WTC11 (cell line): Measurements from ENCODE around the gene SNPH. TPM values are rescaled to one million over a fixed set of nuclear protein-coding genes. Genes with fewer than 3 reads are reported as not detected.

ENCODE experiments used
- ATAC-seq: fragments of 200-7000 bp; cut with Tn5 transposase; 2 replicates; pipeline ENCODE4 v1.10.0; 2021; ENCODE audit warnings: mild to moderate bottlenecking, moderate library complexity
- CTCF ChIA-PET: fragments of 300-600 bp; sonication (Branson Sonifier 250); formaldehyde crosslinking; loops from one replicate; lab custom pipeline; 2021; ENCODE audit warnings: antibody characterized with exemption; lab: Charles Lee
- POLR2A ChIA-PET: fragments of 350-600 bp; sonication (Branson Sonifier 250); formaldehyde crosslinking; loops from one replicate; lab custom pipeline; 2021; ENCODE audit warnings: antibody characterized with exemption; lab: Charles Lee
- DNase-seq: peaks from one replicate; pipeline ENCODE4 v3.0.0; 2021; ENCODE audit warnings: low spot score
- H3K27ac Mint-ChIP-seq: 2 replicates; pipeline ENCODE4 v1.8.0; 2021; ENCODE audit warnings: mixed read lengths
- H3K27me3 Mint-ChIP-seq: 2 replicates; pipeline ENCODE4 v1.8.0; 2021; ENCODE audit warnings: low read depth, mild to moderate bottlenecking, moderate library complexity, mixed read lengths
- H3K36me3 Mint-ChIP-seq: 2 replicates; pipeline ENCODE4 v1.8.0; 2021; ENCODE audit warnings: mixed read lengths
- H3K4me1 Mint-ChIP-seq: 2 replicates; pipeline ENCODE4 v1.8.0; 2022; ENCODE audit warnings: mixed read lengths
- H3K4me3 Mint-ChIP-seq: 2 replicates; pipeline ENCODE4 v1.8.0; 2021; ENCODE audit warnings: mild to moderate bottlenecking, moderate library complexity, mixed read lengths
- H3K9me3 Mint-ChIP-seq: 2 replicates; pipeline ENCODE4 v1.8.0; 2021; ENCODE audit warnings: mixed read lengths
- CDX4 ChIP-seq: fragments of 250-450 bp; sonication (Bioruptor Pico); IDR thresholded peaks from 2 replicates; pipeline ENCODE4 v1.9.0; 2021; ENCODE audit warnings: moderate library complexity, mild to moderate bottlenecking, inconsistent platforms, borderline replicate concordance
- CREB1 ChIP-seq: sonication (generic); formaldehyde crosslinking; IDR thresholded peaks from 2 replicates; pipeline ENCODE4 v1.8.0; 2023; ENCODE audit warnings: mild to moderate bottlenecking, missing genetic modification reagents
- E2F1 ChIP-seq: sonication (generic); formaldehyde crosslinking; IDR thresholded peaks from 2 replicates; pipeline ENCODE4 v1.8.0; 2022; ENCODE audit warnings: mild to moderate bottlenecking, missing genetic modification reagents
- ESRRA ChIP-seq: sonication (generic); formaldehyde crosslinking; IDR thresholded peaks from 2 replicates; pipeline ENCODE4 v1.8.1; 2022; ENCODE audit warnings: mild to moderate bottlenecking, missing genetic modification reagents, borderline replicate concordance
- GABPB1 ChIP-seq: sonication (generic); formaldehyde crosslinking; IDR thresholded peaks from 2 replicates; pipeline ENCODE4 v1.8.1; 2023; ENCODE audit warnings: mild to moderate bottlenecking, missing genetic modification reagents
- IRF1 ChIP-seq: sonication (generic); formaldehyde crosslinking; IDR thresholded peaks from 2 replicates; pipeline ENCODE4 v1.8.0; 2023; ENCODE audit warnings: missing genetic modification reagents
- JUN ChIP-seq: sonication (generic); formaldehyde crosslinking; IDR thresholded peaks from 2 replicates; pipeline ENCODE4 v1.8.0; 2023; ENCODE audit warnings: mild to moderate bottlenecking, missing genetic modification reagents
- MYBL2 ChIP-seq: sonication (generic); formaldehyde crosslinking; IDR thresholded peaks from 2 replicates; pipeline ENCODE4 v1.8.1; 2023; ENCODE audit warnings: mild to moderate bottlenecking, moderate library complexity, missing genetic modification reagents
- NR2C2 ChIP-seq: sonication (generic); formaldehyde crosslinking; IDR thresholded peaks from 2 replicates; pipeline ENCODE4 v1.8.0; 2022; ENCODE audit warnings: mild to moderate bottlenecking, missing genetic modification reagents
- OVOL2 ChIP-seq: fragments of 250-450 bp; sonication (Bioruptor Pico); IDR thresholded peaks from 2 replicates; pipeline ENCODE4 v1.9.0; 2021; ENCODE audit warnings: mild to moderate bottlenecking, borderline replicate concordance
- PRDM15 ChIP-seq: sonication (generic); formaldehyde crosslinking; IDR thresholded peaks from 2 replicates; pipeline ENCODE4 v1.8.0; 2022; ENCODE audit warnings: missing genetic modification reagents
- SMAD3 ChIP-seq: sonication (generic); formaldehyde crosslinking; IDR thresholded peaks from 2 replicates; pipeline ENCODE4 v1.8.0; 2022; ENCODE audit warnings: missing genetic modification reagents, mild to moderate bottlenecking, borderline replicate concordance
- STAT6 ChIP-seq: sonication (generic); formaldehyde crosslinking; conservative IDR thresholded peaks from 2 replicates; pipeline ENCODE4 v1.8.1; 2023; ENCODE audit warnings: mild to moderate bottlenecking, low read depth, missing genetic modification reagents, moderate library complexity
- TP53 ChIP-seq: sonication (generic); formaldehyde crosslinking; IDR thresholded peaks from 2 replicates; pipeline ENCODE4 v1.8.1; 2023; ENCODE audit warnings: mild to moderate bottlenecking, missing genetic modification reagents
- USF1 ChIP-seq: sonication (generic); formaldehyde crosslinking; IDR thresholded peaks from 2 replicates; pipeline ENCODE4 v1.8.0; 2022; ENCODE audit warnings: mild to moderate bottlenecking, missing genetic modification reagents
- ZNF138 ChIP-seq: sonication (generic); formaldehyde crosslinking; conservative IDR thresholded peaks from 2 replicates; pipeline ENCODE4 v1.8.1; 2022; ENCODE audit warnings: mild to moderate bottlenecking, moderate library complexity, missing genetic modification reagents
- total RNA-seq: library from RNA; stranded (reverse); gene quantifications from 3 replicates; pipeline ENCODE4 v1.2.3, GENCODE V29; 2021

Gene SNPH
- total RNA-seq, 1 experiment from 2014 or later = 3.5 TPM

- Mint-ChIP-seq H3K4me3 (no peak overlapping the region), H3K27me3 (no peaks in the 10 kb centered on the region), H3K36me3 (no peaks in the 10 kb centered on the region), H3K9me3 (no peaks in the 10 kb centered on the region), H3K27ac (no peak overlapping the region), H3K4me1 (no peaks in the 10 kb centered on the region)
- ChIA-PET POLR2A (no interaction called here), CTCF (interaction anchor here (0.5 to 3.0 kb wide), 2 partner anchors 33 to 34 kb away, joined by 3 to 9 read pairs; no protein-coding TSS in a partner anchor)
- no peak for ATAC-seq
- TF ChIP-seq CREB1 (CRISPR knock-in tag) = no peak
- TF ChIP-seq TP53 (CRISPR knock-in tag) = no peak
- TF ChIP-seq CDX4 (CRISPR knock-in tag) = no peak
- TF ChIP-seq E2F1 (CRISPR knock-in tag) = no peak
- no peak for TF ChIP-seq SMAD3 (CRISPR knock-in tag)
- TF ChIP-seq ESRRA (CRISPR knock-in tag) = no peak
- no peak for TF ChIP-seq PRDM15
- TF ChIP-seq NR2C2 (CRISPR knock-in tag) = no peak
- TF ChIP-seq USF1 (CRISPR knock-in tag) = no peak
- TF ChIP-seq IRF1 = no peak
- TF ChIP-seq STAT6 (CRISPR knock-in tag) = no peak
- no peak for TF ChIP-seq ZNF138 (CRISPR knock-in tag)
- TF ChIP-seq GABPB1 (CRISPR knock-in tag) = no peak
- TF ChIP-seq JUN (CRISPR knock-in tag) = no peak
- no peak for TF ChIP-seq OVOL2 (CRISPR knock-in tag)
- TF ChIP-seq MYBL2 (CRISPR knock-in tag) = no peak
- DNase-seq = no peak
These were observed 14.4 kb downstream of the SNPH start for GRCh38 chr20:1280195-1281102.
